ENCODE measurements around the gene ANKS3. TPM values are rescaled to one million over a fixed set of nuclear protein-coding genes. Genes with fewer than 3 reads are reported as not detected.

ANKS3 gene
- total and polyA plus RNA-seq, 12 donors: 5.1 to 33.7 (median 8.3) TPM

DNA sequence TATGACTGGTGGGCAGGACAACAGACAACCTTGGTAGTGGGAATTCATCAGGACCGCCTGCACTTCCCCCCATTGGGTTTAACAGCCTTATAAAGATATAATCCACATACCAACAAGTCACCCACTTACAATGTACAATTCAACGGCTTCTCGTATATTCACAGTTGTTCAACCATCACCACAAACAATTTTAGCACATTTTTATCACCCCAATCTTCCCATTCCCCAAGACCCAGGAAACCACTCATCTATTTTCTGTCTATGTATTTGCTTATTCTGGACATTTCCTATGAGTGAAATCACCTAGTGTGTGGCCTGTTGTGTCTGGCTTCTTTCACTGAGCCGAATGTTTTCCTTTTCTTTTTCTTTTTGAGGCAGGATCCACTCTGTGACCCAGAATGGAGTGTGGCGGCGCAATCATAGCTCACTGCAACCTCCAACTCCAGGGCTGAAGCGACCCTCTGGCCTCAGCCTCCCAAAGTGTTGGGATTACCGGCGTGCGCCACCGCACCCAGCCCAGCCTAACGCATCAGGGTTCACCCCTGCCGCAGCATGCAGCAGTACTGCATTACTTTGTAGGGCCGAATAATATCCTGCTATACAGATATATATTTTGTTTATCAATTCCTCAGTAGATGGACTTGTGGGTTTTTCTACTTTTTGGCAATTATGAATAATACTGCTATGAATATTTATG lies 10.9 kb downstream of the ANKS3 start:
- intact Hi-C loops (cut with DNase I): no loop called here
- H3K27me3 ChIP-seq: no peaks in the 10 kb centered on the region
- TF ChIP-seq CTCF (IDR thresholded peaks at IDR 0.05): no peak
- H3K4me3 ChIP-seq: no peak overlapping the region
- no peaks in the 10 kb centered on the region for H3K9me3 ChIP-seq
- ATAC-seq (no peak), DNase-seq (no peak)
- H3K36me3 ChIP-seq: peaks cover 0 to 83% (median 18%) of the 10 kb centered on the region in 9 donors
- H3K27ac ChIP-seq: no peak overlapping the region
- 96% methylated on average over 14 of the region's 14 CpGs for WGBS, 2 donors
- H3K4me1 ChIP-seq: no peaks in the 10 kb centered on the region

- Histone ChIP-seq H3K27ac (no peak overlapping the region), H3K36me3 (peaks cover 0 to 76% (median 13%) of the 10 kb centered on the region in 9 donors), H3K4me3 (no peak overlapping the region), H3K4me1 (no peaks in the 10 kb centered on the region), H3K9me3 (no peaks in the 10 kb centered on the region), H3K27me3 (no peaks in the 10 kb centered on the region)
- no peak for TF ChIP-seq CTCF (IDR thresholded peaks at IDR 0.05)
- intact Hi-C loops (cut with DNase I): no loop called here
- ATAC-seq: no peak
- WGBS, 2 donors: 72 to 75% methylated on average over 5 of the region's 5 CpGs
- no peak for DNase-seq
Observed at GRCh38 chr16:4718466-4718865, 15.6 kb downstream of the ANKS3 start.

GRCh38 chr16:4714996-4715395 lies 19.1 kb downstream of the ANKS3 start:
- DNase-seq (no peak), ATAC-seq (no peak)
- WGBS, 2 donors: 90 to 94% methylated on average over 2 of the region's 2 CpGs
- intact Hi-C loops (cut with DNase I): no loop called here
- Histone ChIP-seq H3K4me1 (no peaks in the 10 kb centered on the region), H3K9me3 (no peaks in the 10 kb centered on the region), H3K27ac (no peak overlapping the region), H3K27me3 (no peaks in the 10 kb centered on the region), H3K36me3 (peaks cover 0 to 90% (median 18%) of the 10 kb centered on the region in 9 donors), H3K4me3 (no peak overlapping the region)
- TF ChIP-seq CTCF (IDR thresholded peaks at IDR 0.05): no peak

DNA sequence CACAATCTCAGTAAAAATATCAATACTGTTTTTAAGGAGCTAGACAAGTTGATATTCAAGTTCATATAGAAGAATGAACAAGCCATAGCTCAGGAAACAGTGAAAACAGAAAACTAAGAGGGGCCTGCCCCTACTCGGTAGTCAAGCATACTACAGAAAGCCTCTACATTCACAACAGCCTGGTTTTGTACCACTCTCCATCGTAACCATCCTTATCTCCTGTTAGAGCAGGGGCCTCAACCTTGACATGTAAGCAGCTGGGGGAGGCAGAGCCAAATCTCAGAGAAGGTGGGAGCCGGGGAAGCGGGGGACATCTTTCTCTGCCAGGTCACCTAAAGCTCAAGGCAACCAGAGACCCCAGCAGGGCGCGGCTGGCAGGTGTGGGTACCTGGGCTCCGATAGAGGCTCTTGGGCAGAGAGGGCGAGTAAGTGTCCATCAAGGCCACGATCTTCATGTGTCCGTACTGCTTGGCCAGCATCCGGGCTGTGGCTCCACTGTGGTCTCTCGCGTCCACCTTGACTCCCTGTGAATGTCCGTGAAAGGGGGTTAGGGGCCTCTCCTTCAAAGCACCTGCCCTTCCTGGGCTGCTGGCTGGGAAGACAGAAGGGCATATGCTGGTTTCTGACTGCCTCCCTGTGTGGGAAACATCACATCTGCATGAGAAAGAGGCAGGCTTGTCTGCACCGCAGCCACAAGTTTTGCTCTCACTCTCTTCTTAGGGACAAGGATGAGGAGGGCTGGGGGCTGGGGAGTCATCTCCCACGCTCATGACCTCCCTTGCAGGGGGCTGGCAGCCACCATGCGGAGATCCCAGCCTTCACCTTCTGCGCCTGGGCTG lies 20.2 kb downstream of the ANKS3 start:
- no peak overlapping the region for H3K4me3 ChIP-seq
- intact Hi-C loops (cut with DNase I): no loop called here
- no peaks in the 10 kb centered on the region for H3K9me3 ChIP-seq
- H3K4me1 ChIP-seq: no peaks in the 10 kb centered on the region
- ATAC-seq (no peak), DNase-seq (no peak)
- WGBS, 2 donors: 79 to 88% methylated on average over 18 of the region's 18 CpGs
- H3K36me3 ChIP-seq: peaks cover 0 to 92% (median 26%) of the 10 kb centered on the region in 9 donors
- no peak overlapping the region for H3K27ac ChIP-seq
- no peak for TF ChIP-seq CTCF (IDR thresholded peaks at IDR 0.05)
- no peaks in the 10 kb centered on the region for H3K27me3 ChIP-seq
